GM21619 (cell line): Measurements from ENCODE around the gene ATG13.
"Not testable (repeated sequence)": the region's sequence is repeated elsewhere in the genome, so short reads cannot be mapped to it uniquely, and the experiment has no call there.

Experiments used
- ATAC-seq: cut with Tn5 transposase; IDR thresholded peaks from one replicate; pipeline ENCODE4 v1.9.1; 2021; ENCODE audit not compliant: unreplicated experiment

The ATG13 gene

DNA sequence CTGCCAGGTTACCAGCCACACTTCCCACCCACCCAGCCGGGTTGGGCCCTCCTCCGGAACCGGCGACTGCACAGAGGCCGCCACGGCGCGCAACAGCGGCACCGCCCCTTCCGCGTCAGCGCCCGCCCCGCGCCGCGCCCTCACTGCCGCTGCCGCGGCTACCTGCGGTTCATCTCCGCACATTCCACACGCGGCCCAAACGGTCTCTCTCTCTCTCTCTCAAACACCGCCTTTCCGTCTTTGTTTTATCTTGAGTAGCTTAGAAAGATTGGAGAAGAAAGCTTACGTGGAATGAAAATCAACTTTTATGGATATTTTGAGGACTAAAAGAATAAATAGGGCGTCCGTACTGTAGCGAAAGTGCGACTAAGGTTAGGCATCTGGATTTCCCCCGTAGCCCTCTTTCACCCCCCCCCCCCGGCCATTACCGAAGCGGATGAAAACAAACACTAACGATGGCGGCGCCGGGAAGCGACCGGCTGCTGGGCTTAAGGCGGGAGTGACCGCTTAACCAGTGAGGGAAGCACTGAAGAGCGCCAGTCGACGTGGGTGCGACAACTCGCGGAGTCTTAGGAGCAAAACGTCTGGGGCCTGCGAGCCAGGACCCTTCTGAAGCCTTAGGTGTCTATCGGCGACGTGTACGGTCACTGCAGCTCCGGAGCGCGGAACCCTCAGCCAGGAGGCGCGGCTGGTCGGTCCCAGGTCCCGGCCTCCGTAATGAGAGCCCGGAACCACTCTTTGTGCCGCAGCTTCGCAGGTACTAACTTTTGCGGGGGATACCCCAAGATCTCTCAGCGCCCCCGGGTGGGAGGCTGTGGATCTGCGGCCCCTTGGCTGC is at the start of gene ATG13, which contains the start of gene HARBI1:
Gene ATG13, plus strand, starts transcription at position 420 of the 838 bp plus-strand sequence. CDS start 26,739 bp downstream, outside the sequence.
Gene HARBI1, minus strand, starts transcription at position 94 of the 838 bp plus-strand sequence. CDS start 990 bp downstream, outside the sequence.
- peak; percentile 91 for ATAC-seq

- ATAC-seq: no peak
Observed at GRCh38 chr11:46570790-46571398, 46.5 kb upstream of the ATG13 start.

DNA sequence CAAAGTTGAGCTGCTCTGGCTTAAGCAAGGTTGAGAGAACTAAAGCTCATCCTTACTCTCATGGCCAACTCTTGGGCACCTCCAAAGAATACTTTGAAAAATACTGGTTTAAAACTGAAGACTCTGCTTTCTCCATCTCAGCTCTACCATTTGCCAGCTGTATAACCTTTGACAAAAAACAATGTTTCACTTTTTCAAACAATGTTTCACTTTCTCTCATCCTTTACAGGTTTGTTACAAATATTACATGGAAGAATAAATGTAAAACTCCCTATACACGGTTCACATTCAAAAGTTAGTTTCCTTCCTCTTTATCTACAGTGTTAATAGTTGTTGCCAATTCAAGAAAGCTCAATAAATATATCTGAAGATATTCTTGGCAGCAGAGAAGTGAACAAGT is 42.7 kb upstream of the ATG13 start:
- ATAC-seq: no peak

- no peak for ATAC-seq
Observed at GRCh38 chr11:46577058-46577457, 40.3 kb upstream of the ATG13 start.

- no peak for ATAC-seq
Observed at GRCh38 chr11:46582588-46582987, 34.8 kb upstream of the ATG13 start.

DNA sequence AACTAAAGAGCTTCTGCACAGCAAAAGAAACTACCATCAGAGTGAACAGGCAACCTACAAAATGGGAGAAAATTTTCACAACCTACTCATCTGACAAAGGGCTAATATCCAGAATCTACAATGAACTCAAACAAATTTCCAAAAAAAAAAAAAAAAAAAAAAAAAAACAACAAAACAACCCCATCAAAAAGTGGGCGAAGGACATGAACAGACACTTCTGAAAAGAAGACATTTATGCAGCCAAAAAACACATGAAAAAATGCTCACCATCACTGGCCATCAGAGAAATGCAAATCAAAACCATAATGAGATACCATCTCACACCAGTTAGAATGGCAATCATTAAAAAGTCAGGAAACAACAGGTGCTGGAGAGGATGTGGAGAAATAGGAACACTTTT is 33.8 kb upstream of the ATG13 start:
- ATAC-seq: not testable (repeated sequence)

GRCh38 chr11:46588131-46588530 is 29.2 kb upstream of the ATG13 start:
- no peak for ATAC-seq

- ATAC-seq: no peak
Observed at GRCh38 chr11:46588915-46589314, 28.4 kb upstream of the ATG13 start.

DNA sequence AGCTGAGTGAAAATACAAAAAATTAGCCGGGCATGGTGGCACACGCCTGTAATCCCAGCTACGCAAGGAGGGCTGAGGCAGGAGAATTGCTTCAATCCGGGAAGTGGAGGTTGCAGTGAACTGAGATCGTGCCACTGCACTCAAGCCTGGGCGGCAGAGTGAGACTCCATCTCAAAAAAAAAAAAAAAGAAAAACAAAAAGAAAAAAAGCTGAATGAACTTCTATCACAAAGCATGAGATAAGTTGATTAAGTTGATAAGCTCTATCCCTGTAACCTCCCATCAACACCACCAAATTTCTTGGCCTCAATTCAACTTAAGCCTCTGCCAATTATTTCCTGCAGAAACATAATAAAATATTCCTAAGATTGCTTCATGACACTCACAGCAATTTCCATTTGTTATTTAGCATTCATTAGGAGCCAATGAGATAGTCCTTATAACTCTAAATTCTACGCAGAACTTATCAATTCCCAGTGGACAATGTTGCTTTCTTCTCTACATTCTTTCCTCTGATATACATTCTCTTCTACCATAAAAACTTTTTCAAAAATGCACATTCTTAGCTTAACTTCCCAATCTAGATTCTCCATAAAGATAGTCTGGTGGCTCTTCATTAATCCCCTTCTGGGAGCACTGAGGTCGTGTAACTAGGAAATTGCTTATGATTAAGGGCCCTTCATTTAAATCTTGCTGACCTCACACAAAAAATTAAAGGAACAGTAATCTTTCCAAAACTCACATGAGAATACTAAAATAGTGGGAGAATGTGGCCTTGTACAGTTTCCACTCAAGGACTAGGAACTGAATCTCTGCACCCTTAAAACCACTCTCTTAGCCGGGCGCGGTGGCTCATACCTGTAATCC is 26.4 kb upstream of the ATG13 start:
- ATAC-seq: no peak

- ATAC-seq: peak; percentile 72
Observed at GRCh38 chr11:46593550-46594373, 23.6 kb upstream of the ATG13 start, which contains the start of gene AMBRA1. TSS of gene AMBRA1 (minus strand) at chr11:46594023. CDS start at chr11:46548380, 45,643 bp downstream.

- no peak for ATAC-seq
Observed at GRCh38 chr11:46594374-46594700, 23.0 kb upstream of the ATG13 start.

DNA sequence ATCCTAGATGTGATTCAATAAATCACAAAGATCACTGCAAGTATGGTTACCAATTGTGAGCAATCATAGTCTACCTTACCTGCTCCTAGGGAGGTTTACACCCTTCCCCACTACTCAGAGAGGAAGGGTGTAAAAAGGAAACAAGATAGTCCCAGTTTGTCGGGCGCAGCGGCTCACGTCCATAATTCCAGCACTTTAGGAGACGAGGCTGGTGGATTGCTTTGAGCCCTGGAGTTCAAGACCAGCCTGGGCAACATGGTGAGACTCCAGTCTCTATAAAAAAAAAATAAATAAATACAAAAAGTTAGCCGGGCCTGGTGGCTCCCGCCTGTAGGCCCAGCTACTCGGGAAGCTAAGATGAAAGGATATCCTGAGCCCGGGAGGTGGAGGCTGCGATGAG is 22.6 kb upstream of the ATG13 start:
- ATAC-seq: no peak

GRCh38 chr11:46597155-46597554 is 20.2 kb upstream of the ATG13 start:
- no peak for ATAC-seq

- no peak for ATAC-seq
Observed at GRCh38 chr11:46597609-46598219, 19.6 kb upstream of the ATG13 start.

- ATAC-seq: no peak
Observed at GRCh38 chr11:46599340-46600193, 17.8 kb upstream of the ATG13 start.

- ATAC-seq: no peak
Observed at GRCh38 chr11:46600194-46600960, 17.0 kb upstream of the ATG13 start.

- no peak for ATAC-seq
Observed at GRCh38 chr11:46601129-46601528, 16.2 kb upstream of the ATG13 start.

GRCh38 chr11:46603704-46604308 is 13.5 kb upstream of the ATG13 start:
- ATAC-seq: no peak
